Panc1 (cell line): ENCODE results near the gene TMX4.

Source experiments
- POLR2AphosphoS5 ChIP-seq: IDR thresholded peaks from 2 replicates; pipeline ENCODE4 v1.6.1; 2012; ENCODE audit warnings: mild to moderate bottlenecking, low read depth, low read length, moderate library complexity
- SIN3A ChIP-seq: IDR thresholded peaks from 2 replicates; pipeline ENCODE4 v1.6.1; 2012; ENCODE audit warnings: low read depth, mild to moderate bottlenecking, low read length, moderate library complexity, borderline replicate concordance; ENCODE audit not compliant: insufficient read depth
- TCF7L2 ChIP-seq: IDR thresholded peaks from 2 replicates; pipeline ENCODE4 v1.6.1; 2011; ENCODE audit warnings: mild to moderate bottlenecking, low read depth, low read length, inconsistent platforms
- TF ChIP-seq, protein P1 (sequence below), 2 experiments: IDR thresholded peaks; 2 replicates each; pipeline ENCODE4 v1.6.1; 2011 to 2012; ENCODE audit warnings: low read depth in 2 of 2, control low read depth in 1 of 2, low read length in 1 of 2, mild to moderate bottlenecking in 1 of 2, moderate library complexity in 1 of 2; ENCODE audit not compliant: insufficient read depth in 1 of 2
- TF ChIP-seq, protein P2 (sequence below): fragments of 450-650 bp; IDR thresholded peaks from 2 replicates; pipeline ENCODE4 v1.5.1; 2017; ENCODE audit warnings: mild to moderate bottlenecking

DNA sequence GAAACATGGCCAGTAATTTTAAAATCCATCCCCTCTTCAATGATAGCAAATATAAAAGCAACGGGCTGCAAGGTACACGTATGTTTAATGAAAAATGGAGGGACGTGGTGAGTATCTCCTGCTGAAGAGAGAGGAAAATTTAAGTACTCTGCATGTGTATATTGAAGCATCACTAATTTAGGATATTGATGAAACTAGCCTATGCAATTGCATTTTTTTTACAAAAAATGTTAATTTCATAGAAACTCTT, 362 bp upstream of the TMX4 start:
- TF ChIP-seq TCF7L2 (peak; percentile 70), POLR2AphosphoS5 (no peak), SIN3A (no peak)
- TF ChIP-seq, protein P1, sequence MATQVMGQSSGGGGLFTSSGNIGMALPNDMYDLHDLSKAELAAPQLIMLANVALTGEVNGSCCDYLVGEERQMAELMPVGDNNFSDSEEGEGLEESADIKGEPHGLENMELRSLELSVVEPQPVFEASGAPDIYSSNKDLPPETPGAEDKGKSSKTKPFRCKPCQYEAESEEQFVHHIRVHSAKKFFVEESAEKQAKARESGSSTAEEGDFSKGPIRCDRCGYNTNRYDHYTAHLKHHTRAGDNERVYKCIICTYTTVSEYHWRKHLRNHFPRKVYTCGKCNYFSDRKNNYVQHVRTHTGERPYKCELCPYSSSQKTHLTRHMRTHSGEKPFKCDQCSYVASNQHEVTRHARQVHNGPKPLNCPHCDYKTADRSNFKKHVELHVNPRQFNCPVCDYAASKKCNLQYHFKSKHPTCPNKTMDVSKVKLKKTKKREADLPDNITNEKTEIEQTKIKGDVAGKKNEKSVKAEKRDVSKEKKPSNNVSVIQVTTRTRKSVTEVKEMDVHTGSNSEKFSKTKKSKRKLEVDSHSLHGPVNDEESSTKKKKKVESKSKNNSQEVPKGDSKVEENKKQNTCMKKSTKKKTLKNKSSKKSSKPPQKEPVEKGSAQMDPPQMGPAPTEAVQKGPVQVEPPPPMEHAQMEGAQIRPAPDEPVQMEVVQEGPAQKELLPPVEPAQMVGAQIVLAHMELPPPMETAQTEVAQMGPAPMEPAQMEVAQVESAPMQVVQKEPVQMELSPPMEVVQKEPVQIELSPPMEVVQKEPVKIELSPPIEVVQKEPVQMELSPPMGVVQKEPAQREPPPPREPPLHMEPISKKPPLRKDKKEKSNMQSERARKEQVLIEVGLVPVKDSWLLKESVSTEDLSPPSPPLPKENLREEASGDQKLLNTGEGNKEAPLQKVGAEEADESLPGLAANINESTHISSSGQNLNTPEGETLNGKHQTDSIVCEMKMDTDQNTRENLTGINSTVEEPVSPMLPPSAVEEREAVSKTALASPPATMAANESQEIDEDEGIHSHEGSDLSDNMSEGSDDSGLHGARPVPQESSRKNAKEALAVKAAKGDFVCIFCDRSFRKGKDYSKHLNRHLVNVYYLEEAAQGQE (IDR thresholded peaks at IDR 0.05; ENCODE audit: insufficient read depth in 1 of 2, low read depth in 2 of 2, low read length in 1 of 2): no peak
- TF ChIP-seq, protein P2, sequence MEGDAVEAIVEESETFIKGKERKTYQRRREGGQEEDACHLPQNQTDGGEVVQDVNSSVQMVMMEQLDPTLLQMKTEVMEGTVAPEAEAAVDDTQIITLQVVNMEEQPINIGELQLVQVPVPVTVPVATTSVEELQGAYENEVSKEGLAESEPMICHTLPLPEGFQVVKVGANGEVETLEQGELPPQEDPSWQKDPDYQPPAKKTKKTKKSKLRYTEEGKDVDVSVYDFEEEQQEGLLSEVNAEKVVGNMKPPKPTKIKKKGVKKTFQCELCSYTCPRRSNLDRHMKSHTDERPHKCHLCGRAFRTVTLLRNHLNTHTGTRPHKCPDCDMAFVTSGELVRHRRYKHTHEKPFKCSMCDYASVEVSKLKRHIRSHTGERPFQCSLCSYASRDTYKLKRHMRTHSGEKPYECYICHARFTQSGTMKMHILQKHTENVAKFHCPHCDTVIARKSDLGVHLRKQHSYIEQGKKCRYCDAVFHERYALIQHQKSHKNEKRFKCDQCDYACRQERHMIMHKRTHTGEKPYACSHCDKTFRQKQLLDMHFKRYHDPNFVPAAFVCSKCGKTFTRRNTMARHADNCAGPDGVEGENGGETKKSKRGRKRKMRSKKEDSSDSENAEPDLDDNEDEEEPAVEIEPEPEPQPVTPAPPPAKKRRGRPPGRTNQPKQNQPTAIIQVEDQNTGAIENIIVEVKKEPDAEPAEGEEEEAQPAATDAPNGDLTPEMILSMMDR: no peak
